Suppressor macrophage (primary cell): ENCODE measurements around the gene MFRP.
A peak's percentile ranks its signal among the peaks of the same experiment; 100 is the strongest.

ENCODE experiments used
- DNase-seq, 4 experiments: peaks; one replicate each; pipeline ENCODE4 v3.0.0-alpha.2; 2020 to 2022

MFRP gene

GRCh38 chr11:119317592-119318239, 28.8 kb downstream of the MFRP start:
- no peak for DNase-seq

- no peak for DNase-seq
These were observed 29.5 kb downstream of the MFRP start, which contains the start of gene MCAM for GRCh38 chr11:119316729-119317591. Gene MCAM (minus strand): TSS chr11:119317130. CDS start chr11:119317101, 29 bp downstream.

GRCh38 chr11:119316016-119316728, 30.3 kb downstream of the MFRP start:
- DNase-seq, result no peak

GRCh38 chr11:119315131-119316015, 31.1 kb downstream of the MFRP start:
- peak in 3 of 4 experiments; percentile 25 to 52 (median 44) for DNase-seq

DNA sequence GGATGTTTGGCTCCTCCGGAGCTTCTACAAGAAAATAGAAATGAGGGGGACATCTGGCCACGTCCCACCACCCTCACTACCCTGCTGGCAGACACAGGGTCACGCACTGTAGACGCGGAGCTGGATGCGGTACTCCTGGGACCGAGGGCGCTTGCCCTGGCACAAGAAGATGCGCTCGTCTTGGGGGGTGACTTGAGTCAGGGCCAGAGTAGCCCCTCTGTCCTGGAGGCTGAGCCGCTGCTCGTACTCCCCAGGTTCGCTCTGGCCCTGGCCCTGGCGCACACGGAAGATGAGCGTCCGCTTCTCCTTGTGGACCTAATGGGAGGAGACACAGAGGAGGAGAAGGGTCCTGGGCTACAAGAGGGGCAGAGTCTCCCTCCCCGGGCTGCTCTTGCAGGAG, 31.8 kb downstream of the MFRP start:
- no peak for DNase-seq

DNA sequence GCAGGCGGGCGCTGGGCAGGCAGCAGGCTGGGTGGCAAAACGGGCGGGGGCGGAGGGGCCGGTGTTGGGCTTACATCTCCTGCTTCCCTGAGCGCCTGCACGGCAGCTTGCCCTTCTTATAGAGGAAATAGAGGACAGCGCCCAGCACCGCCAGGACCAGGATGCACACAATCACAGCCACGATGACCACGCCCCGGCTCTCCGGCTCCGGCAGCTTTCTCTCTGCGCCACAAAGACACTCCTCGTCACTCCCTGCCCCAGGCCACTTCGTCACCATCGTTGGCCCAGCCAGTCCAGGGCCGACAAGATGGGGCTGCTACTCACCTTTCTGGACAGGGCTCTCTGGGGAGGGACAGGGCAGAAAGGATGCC, 35.8 kb downstream of the MFRP start:
- DNase-seq, result no peak

GRCh38 chr11:119309953-119310681, 36.4 kb downstream of the MFRP start:
- no peak for DNase-seq

GRCh38 chr11:119309411-119309810, 37.1 kb downstream of the MFRP start:
- DNase-seq, result no peak

DNA sequence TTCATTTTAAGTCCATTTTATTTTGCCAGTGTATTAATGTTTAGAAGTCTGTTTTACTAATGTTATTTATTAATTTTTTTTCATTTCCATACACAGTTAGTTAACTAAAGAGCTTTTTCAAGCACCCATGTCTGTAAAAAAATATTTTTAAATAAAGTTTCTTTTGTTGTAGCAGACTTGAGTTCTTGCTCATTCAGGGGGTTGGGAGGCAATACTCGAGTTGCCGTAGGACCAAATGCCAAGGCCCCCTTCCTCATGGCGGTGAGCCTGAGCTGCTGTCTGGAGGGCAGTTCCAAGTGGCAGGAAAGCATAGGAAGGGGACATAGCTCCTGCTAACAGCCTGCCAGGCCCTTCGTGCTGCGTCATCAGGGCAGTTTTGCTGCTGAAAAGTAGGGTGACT, 38.5 kb downstream of the MFRP start:
- no peak for DNase-seq

DNA sequence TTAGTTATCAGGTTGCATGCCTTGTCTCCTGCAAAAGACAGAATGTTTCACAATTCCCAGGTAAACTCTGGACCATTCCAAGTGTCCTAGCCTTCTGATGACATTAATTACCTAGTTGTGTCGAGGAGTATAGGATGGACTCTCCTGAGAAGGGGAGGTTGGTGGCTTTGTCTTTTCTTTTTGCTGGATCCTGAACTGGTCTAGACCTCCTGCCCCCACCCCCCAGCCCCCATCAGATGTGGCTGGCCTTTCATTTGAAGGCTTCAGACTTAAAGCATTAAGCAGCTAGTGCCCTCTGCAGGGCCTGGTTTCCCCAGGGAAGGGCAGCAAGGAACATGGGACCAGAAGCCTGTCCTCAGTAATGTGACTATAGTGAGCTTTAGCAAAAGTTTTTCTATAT, 39.3 kb downstream of the MFRP start:
- DNase-seq, result no peak

- peak; percentile 18 to 58 (median 46) for DNase-seq
These were observed 40.1 kb downstream of the MFRP start for GRCh38 chr11:119306373-119306890.

- no peak for DNase-seq
These were observed 40.7 kb downstream of the MFRP start for GRCh38 chr11:119305556-119306372.

DNA sequence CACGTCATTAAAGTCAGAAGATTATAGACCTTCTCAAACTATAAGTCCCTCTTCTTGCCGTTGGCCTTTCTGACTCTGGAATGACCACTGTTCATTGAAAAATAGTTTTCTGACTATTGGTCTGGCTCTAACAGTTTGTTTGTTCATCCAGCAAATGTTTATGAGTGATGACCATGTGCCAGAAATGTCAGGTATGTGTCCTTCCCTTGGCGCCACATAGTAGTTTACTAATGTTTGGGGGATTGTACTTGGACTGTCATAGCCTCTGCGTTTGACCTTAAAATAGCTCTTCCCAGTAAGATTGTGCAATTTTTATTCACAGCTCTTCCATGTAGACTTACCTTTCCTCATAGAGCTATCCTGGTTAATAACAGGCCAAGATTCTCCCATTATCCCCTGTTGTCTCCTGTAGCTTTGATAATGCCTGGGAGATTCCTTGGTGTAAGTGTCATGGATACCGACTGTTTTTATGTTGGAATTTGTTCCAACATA, 43.2 kb downstream of the MFRP start:
- DNase-seq, result no peak

GRCh38 chr11:119300198-119300964, 46.1 kb downstream of the MFRP start:
- DNase-seq, result no peak

GRCh38 chr11:119299416-119299815, 47.1 kb downstream of the MFRP start:
- no peak for DNase-seq

- no peak for DNase-seq
These were observed 47.8 kb downstream of the MFRP start for GRCh38 chr11:119298726-119299125.

DNA sequence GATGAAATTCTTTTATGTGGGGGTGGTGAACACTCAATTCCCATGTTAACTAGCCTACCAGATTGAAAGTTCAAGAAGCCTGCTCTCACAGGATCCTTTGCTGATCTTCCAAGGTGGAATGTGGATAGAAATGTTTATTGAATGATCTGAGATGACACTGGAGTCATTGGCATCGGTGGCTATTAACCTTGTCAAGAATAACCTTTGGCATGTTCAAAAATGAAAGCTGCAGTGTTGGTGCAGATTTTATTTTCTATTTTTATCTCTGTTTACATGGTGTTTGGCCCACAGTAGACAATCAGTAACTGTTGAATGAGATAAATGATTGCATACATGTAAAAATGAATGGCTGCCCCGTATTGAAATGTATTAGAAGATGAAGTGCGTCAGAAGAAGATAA, 48.6 kb downstream of the MFRP start:
- no peak for DNase-seq

- DNase-seq, result peak in 1 of 4 experiments; percentile 14
These were observed 51.3 kb downstream of the MFRP start for GRCh38 chr11:119295178-119295577.

- DNase-seq, result no peak
These were observed 53.0 kb downstream of the MFRP start for GRCh38 chr11:119293461-119293860.
